T-helper 1 cell treated with Interleukin-12 subunit alpha and Interleukin-12 subunit beta and Interleukin-4 antibody, amounts not matched to agents 30 μg/mL and 1 μg/mL, for 36 hours (primary cell): Measurements from ENCODE around the gene CAMK4.
A peak's percentile ranks its signal among the peaks of the same experiment; 100 is the strongest.

Experiments
- H3K27ac Mint-ChIP-seq: one replicate; pipeline ENCODE4 v1.8.0; 2021; ENCODE audit warnings: mild to moderate bottlenecking, mixed read lengths
- H3K27me3 Mint-ChIP-seq: one replicate; pipeline ENCODE4 v1.8.0; 2021; ENCODE audit warnings: low read depth, mixed read lengths
- H3K36me3 Mint-ChIP-seq: one replicate; pipeline ENCODE4 v1.8.0; 2021; ENCODE audit warnings: low read depth, mixed read lengths
- H3K4me1 Mint-ChIP-seq: one replicate; pipeline ENCODE4 v1.8.0; 2021; ENCODE audit warnings: low read depth, mixed read lengths
- H3K4me3 Mint-ChIP-seq: one replicate; pipeline ENCODE4 v1.8.0; 2021; ENCODE audit warnings: mild to moderate bottlenecking, moderate library complexity, mixed read lengths
- H3K9me3 Mint-ChIP-seq: one replicate; pipeline ENCODE4 v1.8.0; 2021; ENCODE audit warnings: mixed read lengths

The CAMK4 gene

GRCh38 chr5:111518777-111519176 is 294.6 kb downstream of the CAMK4 start:
- no peak overlapping the region for H3K4me3 Mint-ChIP-seq
- H3K27ac Mint-ChIP-seq, result no peak overlapping the region
- H3K4me1 Mint-ChIP-seq, result peaks cover 17% of the 10 kb centered on the region
- no peaks in the 10 kb centered on the region for H3K9me3 Mint-ChIP-seq
- H3K36me3 Mint-ChIP-seq, result peaks cover 3% of the 10 kb centered on the region
- H3K27me3 Mint-ChIP-seq, result peaks cover 5% of the 10 kb centered on the region

GRCh38 chr5:111520908-111521307 is 296.7 kb downstream of the CAMK4 start:
- H3K4me1 Mint-ChIP-seq, result peaks cover 11% of the 10 kb centered on the region
- no peak overlapping the region for H3K27ac Mint-ChIP-seq
- no peak overlapping the region for H3K4me3 Mint-ChIP-seq
- H3K36me3 Mint-ChIP-seq, result peaks cover 3% of the 10 kb centered on the region
- H3K9me3 Mint-ChIP-seq, result no peaks in the 10 kb centered on the region
- peaks cover 5% of the 10 kb centered on the region for H3K27me3 Mint-ChIP-seq

- peaks cover 3% of the 10 kb centered on the region for H3K27me3 Mint-ChIP-seq
- H3K4me3 Mint-ChIP-seq, result no peak overlapping the region
- H3K36me3 Mint-ChIP-seq, result peaks cover 8% of the 10 kb centered on the region
- H3K9me3 Mint-ChIP-seq, result peaks cover 8% of the 10 kb centered on the region
- H3K4me1 Mint-ChIP-seq, result peaks cover 22% of the 10 kb centered on the region
- no peak overlapping the region for H3K27ac Mint-ChIP-seq
Measured at GRCh38 chr5:111528056-111528455, 303.9 kb downstream of the CAMK4 start.

- H3K4me3 Mint-ChIP-seq, result peak overlapping the region; percentile 70
- peaks cover 3% of the 10 kb centered on the region for H3K27me3 Mint-ChIP-seq
- H3K27ac Mint-ChIP-seq, result peak overlapping the region; percentile 88
- H3K9me3 Mint-ChIP-seq, result peaks cover 15% of the 10 kb centered on the region
- peaks cover 8% of the 10 kb centered on the region for H3K36me3 Mint-ChIP-seq
- H3K4me1 Mint-ChIP-seq, result peaks cover 20% of the 10 kb centered on the region
Measured at GRCh38 chr5:111530298-111530740, 306.1 kb downstream of the CAMK4 start.

- H3K4me1 Mint-ChIP-seq, result peaks cover 22% of the 10 kb centered on the region
- H3K27ac Mint-ChIP-seq, result no peak overlapping the region
- peaks cover 9% of the 10 kb centered on the region for H3K36me3 Mint-ChIP-seq
- H3K4me3 Mint-ChIP-seq, result no peak overlapping the region
- peaks cover 6% of the 10 kb centered on the region for H3K27me3 Mint-ChIP-seq
- peaks cover 15% of the 10 kb centered on the region for H3K9me3 Mint-ChIP-seq
Measured at GRCh38 chr5:111532886-111533582, 308.9 kb downstream of the CAMK4 start.

DNA sequence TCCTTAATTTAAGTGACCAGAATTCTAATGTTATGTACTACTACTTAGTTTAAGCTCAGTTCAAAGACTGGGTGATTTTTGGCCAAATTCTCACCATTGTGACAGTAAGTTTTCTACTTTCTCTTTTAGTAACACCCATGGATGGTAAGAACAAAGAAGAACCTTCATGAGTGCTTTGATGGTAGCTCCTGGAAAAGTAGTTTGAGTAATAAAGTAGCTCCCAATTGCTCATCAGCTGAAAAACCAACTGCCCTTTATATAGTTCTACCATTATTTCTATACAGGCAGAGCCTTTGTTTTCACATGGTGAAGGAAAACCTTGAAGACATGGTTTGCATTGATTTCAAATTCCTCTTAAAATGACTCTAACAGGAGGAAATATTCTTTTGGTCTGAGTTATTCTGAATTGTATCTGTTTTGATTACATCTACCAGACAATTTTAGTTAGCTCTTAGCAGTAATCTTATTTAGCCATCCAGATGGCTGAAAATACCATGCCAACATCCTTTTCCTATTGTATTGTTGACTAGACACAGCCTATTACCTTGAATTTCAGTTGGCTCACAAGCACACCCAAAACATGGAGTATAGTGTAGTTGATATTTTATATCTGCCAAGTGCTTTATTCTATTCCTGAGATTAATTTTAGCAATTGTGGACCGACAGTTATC is 311.8 kb downstream of the CAMK4 start:
- Mint-ChIP-seq H3K4me1 (peaks cover 9% of the 10 kb centered on the region), H3K27me3 (peaks cover 18% of the 10 kb centered on the region), H3K36me3 (peaks cover 2% of the 10 kb centered on the region), H3K27ac (no peak overlapping the region), H3K4me3 (no peak overlapping the region), H3K9me3 (peaks cover 8% of the 10 kb centered on the region)

DNA sequence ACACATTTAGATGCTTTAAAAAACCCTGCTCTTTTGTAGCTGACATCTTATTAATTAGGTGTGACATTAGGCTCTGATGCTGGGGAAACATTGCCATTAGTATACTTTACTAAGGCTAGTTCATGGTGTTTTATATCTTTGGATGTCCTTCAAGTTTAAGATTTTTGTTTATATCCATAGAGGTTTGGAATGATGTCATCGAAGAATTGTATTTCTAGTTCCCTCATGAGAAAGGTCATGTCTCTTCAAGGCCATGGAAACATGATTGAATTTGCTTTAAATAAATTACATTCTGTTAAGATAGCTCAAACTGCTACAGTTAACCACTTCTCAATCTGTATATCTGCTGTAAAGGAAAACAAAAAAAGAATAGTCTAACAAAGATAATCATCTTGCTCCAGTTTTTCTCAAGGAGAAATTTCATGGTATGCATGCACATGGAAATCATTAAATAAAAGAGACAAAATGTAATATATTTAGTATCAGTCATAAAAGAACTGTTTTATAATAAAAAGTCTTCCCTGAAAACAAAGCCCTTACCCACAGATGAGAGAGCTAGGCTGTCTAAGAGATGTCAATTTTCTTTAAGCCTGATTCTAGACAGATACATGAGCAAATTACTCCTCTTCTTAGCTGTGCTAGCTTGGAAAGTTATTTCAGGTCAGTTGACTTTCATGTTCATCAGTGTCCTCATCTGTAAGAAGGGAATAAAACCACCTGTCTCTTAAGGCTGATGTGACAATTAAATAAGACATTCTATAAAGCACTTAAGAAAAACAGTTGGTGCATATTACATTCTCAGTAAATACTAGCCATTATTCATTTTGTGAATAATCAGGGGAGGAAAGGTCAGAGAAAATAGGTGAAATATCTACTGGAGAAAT is 313.2 kb downstream of the CAMK4 start:
- Mint-ChIP-seq H3K27ac (no peak overlapping the region), H3K36me3 (peaks cover 2% of the 10 kb centered on the region), H3K4me3 (no peak overlapping the region), H3K27me3 (peaks cover 27% of the 10 kb centered on the region), H3K9me3 (peaks cover 8% of the 10 kb centered on the region), H3K4me1 (peaks cover 5% of the 10 kb centered on the region)
